Measurements from ENCODE around the gene SHB.

- TF ChIP-seq CTCF (IDR thresholded peaks at IDR 0.05), result no peak
- no peak for TF ChIP-seq MAX (CRISPR knock-in tag; IDR thresholded peaks at IDR 0.05)
- no peak for TF ChIP-seq NR2C2 (CRISPR knock-in tag; IDR thresholded peaks at IDR 0.05)
- no peak for TF ChIP-seq NFYB (CRISPR knock-in tag; conservative IDR thresholded peaks at IDR 0.05; ENCODE audit: low read depth)
- TF ChIP-seq CREB1 (CRISPR knock-in tag; IDR thresholded peaks at IDR 0.05), result no peak
- TF ChIP-seq ATF6 (CRISPR knock-in tag; IDR thresholded peaks at IDR 0.05), result no peak
- TF ChIP-seq ZNF281 (CRISPR knock-in tag; IDR thresholded peaks at IDR 0.05), result no peak
- TF ChIP-seq RORB (CRISPR knock-in tag; IDR thresholded peaks at IDR 0.05), result no peak
- TF ChIP-seq GABPB1 (CRISPR knock-in tag; IDR thresholded peaks at IDR 0.05), result no peak
- TF ChIP-seq ATF3 (CRISPR knock-in tag; conservative IDR thresholded peaks at IDR 0.05), result no peak
- TF ChIP-seq ESRRA (CRISPR knock-in tag; IDR thresholded peaks at IDR 0.05; ENCODE audit: borderline replicate concordance), result no peak
- no peak for TF ChIP-seq USF2 (CRISPR knock-in tag; IDR thresholded peaks at IDR 0.05)
Measured at GRCh38 chr9:38011991-38012390, 57.0 kb downstream of the SHB start.

All from WTC11 (cell line).